GM12892 (cell line): ENCODE measurements around the gene C1orf159.

Experiments
- POLR2A ChIP-seq: IDR thresholded peaks from 2 replicates; pipeline ENCODE4 v1.6.1; 2011; ENCODE audit warnings: low read depth, low read length, control low read depth
- TAF1 ChIP-seq: IDR thresholded peaks from 2 replicates; pipeline ENCODE4 v1.6.1; 2011; ENCODE audit warnings: low read depth, mild to moderate bottlenecking, control low read depth, low read length, borderline replicate concordance

GRCh38 chr1:1068517-1069055 is 47.3 kb downstream of the C1orf159 start:
- TF ChIP-seq POLR2A (no peak), TAF1 (no peak)
